Measurements from ENCODE around the gene ORM1.

ORM1 gene

GRCh38 chr9:114287001-114287762 lies 35.7 kb upstream of the ORM1 start:
- in situ Hi-C loops (cut with HindIII; ENCODE audit: low sequenced_read_pairs) = no loop called here

GRCh38 chr9:114287763-114288192 lies 35.1 kb upstream of the ORM1 start:
- in situ Hi-C loops (cut with HindIII; ENCODE audit: low sequenced_read_pairs) = no loop called here

GRCh38 chr9:114288193-114289091 lies 34.5 kb upstream of the ORM1 start:
- in situ Hi-C loops (cut with HindIII; ENCODE audit: low sequenced_read_pairs) = no loop called here

DNA sequence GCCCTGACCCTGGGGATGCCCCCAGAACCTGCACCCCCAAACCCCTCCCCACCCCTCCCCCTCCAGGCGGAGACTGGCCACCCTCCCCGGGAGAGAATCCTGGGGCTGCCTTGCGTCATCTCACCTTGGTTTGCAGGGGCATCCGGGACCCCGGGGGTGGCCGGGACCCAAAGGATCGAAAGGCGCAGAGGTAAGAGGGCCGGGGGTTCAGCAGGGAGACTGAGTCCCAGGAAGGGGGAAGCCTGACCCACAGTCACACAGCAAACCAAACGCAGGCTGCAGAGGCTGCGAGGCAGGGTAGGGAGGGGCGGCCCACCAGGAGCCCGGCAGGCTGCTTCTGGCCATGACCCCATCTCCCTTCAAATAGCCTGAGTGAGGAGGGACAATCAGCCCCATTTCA lies 33.8 kb upstream of the ORM1 start:
- in situ Hi-C loops (cut with HindIII; ENCODE audit: low sequenced_read_pairs) = no loop called here

DNA sequence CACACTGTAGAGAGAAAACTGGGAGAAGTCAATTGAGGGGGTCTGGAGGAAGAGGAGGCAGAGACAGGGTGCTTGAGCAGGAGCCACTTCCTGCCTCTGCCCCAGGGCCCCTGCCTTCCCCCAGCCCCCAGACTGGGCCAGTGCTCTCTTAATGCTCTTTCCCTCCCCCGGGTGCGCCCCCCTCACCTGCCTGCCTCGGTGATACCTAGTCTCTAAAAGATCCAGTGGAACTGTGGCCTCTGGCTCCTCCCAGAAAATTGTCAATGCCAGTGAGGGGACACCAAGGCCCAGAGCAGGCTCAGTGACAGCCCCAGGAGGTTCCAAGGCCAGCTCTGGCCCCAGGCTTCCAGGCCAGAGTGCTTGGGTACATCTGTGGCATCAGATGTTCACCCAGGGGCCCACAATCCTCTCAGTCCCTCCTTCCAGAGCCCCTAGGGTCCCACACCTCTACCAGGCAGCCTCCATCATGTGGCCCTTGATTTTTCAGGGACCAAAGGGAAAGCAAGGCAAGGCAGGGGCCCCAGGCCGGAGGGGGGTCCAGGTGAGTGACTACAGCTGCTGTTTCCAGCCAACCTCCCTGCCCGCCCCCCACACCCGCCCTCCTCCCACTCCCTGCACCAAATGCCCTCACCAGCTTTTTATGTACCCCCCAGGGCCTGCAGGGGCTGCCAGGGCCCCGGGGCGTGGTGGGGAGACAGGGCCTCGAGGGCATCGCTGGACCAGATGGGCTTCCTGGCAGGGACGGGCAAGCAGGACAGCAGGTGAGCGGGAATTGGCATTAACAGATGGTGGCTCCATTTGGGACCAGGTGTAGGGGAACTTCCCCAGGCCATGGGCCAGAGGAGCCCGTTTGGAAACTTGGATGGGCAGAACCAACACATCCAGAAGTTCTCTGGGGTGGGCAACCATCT lies 33.1 kb upstream of the ORM1 start:
- in situ Hi-C loops (cut with HindIII; ENCODE audit: low sequenced_read_pairs) = loop anchor here (5.0 kb wide), 1 partner anchor 73 kb away; no protein-coding TSS in a partner anchor

DNA sequence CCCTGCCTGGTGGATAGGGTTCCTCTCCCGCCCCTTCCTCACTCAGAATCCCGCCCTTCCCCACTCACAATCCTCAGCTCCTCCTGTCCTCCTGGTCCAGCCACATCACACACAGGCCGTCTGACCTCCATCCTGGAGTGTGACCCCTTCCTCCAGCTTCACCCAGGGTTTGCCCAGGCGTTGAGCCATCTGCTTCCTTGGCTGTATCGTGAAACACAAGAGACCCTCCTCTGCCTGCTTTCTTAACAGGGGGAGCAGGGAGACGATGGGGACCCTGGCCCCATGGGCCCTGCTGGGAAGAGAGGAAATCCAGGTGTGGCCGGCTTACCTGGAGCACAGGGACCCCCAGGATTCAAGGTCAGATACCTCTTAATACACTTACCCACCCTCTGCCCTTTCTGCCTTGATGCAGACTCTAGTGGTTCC lies 32.3 kb upstream of the ORM1 start:
- in situ Hi-C loops (cut with HindIII; ENCODE audit: low sequenced_read_pairs) = loop anchor here (5.0 kb wide), 1 partner anchor 73 kb away; no protein-coding TSS in a partner anchor

DNA sequence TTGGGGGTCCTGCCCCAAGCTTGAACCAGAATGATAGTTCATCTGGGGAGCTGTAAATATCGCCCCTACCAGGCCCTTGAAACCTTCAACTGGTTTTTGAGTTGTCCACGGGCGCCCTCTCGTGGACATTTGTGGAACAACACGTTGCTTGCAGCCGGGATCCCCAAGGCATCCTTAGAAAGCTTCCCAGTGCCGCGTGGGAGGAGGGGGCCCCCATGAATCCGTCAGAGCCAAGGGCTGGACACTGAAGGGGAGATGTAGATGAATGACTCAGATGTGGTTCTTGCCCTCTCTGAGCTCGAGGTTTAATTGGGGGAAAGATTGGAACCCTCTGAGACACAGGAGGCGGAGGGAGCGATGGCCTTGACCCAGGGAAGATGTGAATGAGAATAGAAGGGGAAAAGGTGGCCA lies 31.8 kb upstream of the ORM1 start:
- in situ Hi-C loops (cut with HindIII; ENCODE audit: low sequenced_read_pairs) = loop anchor here (5.0 kb wide), 1 partner anchor 74 kb away; no protein-coding TSS in a partner anchor

DNA sequence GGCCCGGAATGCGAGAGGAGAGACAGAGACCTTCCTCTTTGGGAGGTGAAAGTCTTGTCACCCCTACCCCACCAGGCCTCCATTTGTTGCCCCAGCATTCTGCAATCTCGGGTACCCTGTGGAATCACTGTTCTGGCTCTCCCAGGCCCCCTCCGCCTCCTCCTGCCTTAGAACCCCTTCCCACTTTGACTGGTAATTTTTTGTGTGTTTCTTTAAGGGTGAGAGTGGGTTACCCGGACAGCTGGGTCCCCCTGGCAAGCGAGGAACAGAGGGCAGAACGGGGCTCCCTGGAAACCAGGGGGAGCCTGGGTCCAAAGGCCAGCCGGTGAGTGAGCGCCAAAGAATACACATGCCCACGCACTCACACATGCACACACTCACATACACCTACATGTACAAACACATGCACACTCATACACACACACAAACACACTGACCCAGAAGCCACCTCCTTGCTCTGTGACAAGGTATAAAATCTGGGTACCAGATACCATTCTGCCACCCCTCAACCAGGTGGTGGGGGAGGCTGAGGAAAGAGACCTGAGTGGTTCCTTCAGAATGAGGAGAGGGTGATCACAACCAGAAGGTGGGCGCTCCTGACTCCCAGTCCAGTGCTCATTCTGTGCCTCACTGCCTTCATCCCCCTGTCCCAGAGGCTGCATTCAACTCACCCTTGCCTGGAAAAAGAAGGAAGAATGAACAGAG lies 30.9 kb upstream of the ORM1 start:
- in situ Hi-C loops (cut with HindIII; ENCODE audit: low sequenced_read_pairs) = loop anchor here (5.0 kb wide), 1 partner anchor 75 kb away; no protein-coding TSS in a partner anchor

GRCh38 chr9:114294664-114295063 lies 28.2 kb upstream of the ORM1 start:
- in situ Hi-C loops (cut with HindIII; ENCODE audit: low sequenced_read_pairs) = loop anchor here (5.0 kb wide), 1 partner anchor 77 kb away; no protein-coding TSS in a partner anchor

GRCh38 chr9:114296338-114296737 lies 26.6 kb upstream of the ORM1 start:
- in situ Hi-C loops (cut with HindIII; ENCODE audit: low sequenced_read_pairs) = no loop called here

- in situ Hi-C loops (cut with HindIII; ENCODE audit: low sequenced_read_pairs) = no loop called here
These were observed 23.4 kb upstream of the ORM1 start for GRCh38 chr9:114299286-114300152.

- in situ Hi-C loops (cut with HindIII; ENCODE audit: low sequenced_read_pairs) = no loop called here
These were observed 22.6 kb upstream of the ORM1 start for GRCh38 chr9:114300153-114300845.

DNA sequence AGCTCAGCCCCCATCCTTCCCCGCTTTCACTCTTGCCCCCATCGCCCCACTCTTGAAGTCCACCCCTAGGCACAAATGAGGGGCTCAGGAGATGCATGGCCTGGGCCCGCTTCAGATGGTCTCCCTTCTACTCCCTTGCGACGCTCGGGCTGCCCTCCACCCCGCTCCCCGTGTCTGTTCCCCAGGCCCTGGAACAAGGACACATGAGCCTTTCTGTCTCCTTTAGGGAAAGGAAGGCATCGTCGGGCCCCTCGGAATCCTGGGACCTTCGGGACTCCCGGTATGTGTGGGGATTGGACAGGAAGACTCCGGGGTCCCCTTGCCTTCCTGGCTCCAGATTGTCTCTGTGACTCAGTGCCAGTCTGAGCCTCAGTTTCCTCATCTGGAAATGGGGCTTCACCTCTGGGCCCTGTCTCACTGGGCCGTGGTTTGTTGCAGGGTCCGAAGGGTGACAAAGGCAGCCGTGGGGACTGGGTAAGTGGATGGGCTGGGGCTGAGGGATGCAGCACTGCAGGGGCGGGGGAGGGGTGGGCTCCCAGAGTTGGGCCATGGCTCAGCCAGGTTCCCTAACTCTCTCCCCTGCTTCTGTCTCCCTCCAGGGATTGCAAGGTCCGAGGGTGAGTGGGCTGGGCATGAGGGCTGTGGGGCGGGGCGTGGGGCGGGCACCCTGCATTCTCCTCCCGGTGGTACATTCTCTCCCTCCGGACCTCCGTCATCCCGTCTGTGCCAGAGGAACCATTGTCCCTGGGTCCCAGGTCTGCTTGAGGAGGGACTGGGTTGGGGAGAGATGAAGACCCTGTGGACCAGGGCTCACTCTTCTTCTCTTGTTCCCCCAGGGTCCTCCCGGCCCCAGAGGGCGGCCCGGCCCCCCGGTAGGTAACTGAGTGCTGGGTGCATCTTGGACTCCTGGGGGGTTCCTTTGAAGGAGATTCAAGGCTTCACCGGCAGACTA lies 21.8 kb upstream of the ORM1 start:
- in situ Hi-C loops (cut with HindIII; ENCODE audit: low sequenced_read_pairs) = no loop called here

- in situ Hi-C loops (cut with HindIII; ENCODE audit: low sequenced_read_pairs) = no loop called here
These were observed 20.9 kb upstream of the ORM1 start for GRCh38 chr9:114301798-114302565.

DNA sequence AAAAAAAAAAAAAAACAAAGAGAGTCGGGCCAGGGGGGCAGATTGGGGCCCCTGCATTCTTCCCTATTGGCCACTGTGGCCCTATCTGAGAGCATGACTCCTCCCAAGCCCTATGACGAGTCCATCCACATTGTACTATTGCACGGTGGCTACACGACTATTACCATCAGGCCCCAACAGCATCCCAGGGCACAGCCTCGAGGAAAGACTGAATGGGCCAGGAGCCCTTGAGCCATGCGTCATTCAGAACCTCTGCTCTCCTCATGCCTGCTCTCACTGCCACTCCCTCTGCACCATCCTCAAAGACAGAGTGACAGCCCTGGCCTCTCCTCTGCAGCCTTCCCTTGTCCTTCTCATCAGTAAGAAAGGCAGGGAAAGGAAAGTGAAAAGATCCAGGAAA lies 20.2 kb upstream of the ORM1 start:
- in situ Hi-C loops (cut with HindIII; ENCODE audit: low sequenced_read_pairs) = no loop called here

DNA sequence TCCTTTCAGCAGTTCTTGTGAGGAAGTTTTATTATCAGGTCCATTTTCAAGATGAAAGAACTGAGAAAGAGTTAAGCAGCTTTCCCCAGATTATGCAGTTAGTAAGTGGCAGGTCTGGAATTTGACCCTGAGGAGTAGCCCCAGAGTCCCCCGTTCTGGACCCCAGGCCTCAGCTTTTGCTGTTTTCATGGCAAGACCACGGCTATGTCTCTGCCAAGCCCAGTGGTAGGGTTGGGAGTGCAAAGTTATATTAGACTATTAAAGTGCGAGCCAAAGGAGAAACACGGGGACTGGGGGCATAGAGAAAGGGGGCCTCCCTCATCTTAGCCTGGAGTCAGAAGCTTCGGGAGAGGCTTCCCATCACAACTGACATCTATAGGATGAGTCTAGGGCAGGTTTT lies 19.3 kb upstream of the ORM1 start:
- in situ Hi-C loops (cut with HindIII; ENCODE audit: low sequenced_read_pairs) = no loop called here

- in situ Hi-C loops (cut with HindIII; ENCODE audit: low sequenced_read_pairs) = no loop called here
These were observed 18.9 kb upstream of the ORM1 start for GRCh38 chr9:114303977-114304376.

Measured in endothelial cell of hepatic sinusoid (primary cell).